HT1080 (cell line): ENCODE data around the gene ABI2. TPM values are rescaled to one million over a fixed set of nuclear protein-coding genes. Genes with fewer than 3 reads are reported as not detected.
A peak's percentile ranks its signal among the peaks of the same experiment; 100 is the strongest.
"Not testable (repeated sequence)": the region's sequence is repeated elsewhere in the genome, so short reads cannot be mapped to it uniquely, and the experiment has no call there.

Experiments
- DNase-seq: peaks from one replicate; pipeline ENCODE4 v3.0.0-alpha.2; 2015; ENCODE audit warnings: low read depth
- polyA plus RNA-seq, 2 experiments: library from polyadenylated mRNA; depleted of rRNA; stranded (reverse); fragments of >200 nt; gene quantifications; 2 replicates each; pipeline ENCODE4 v1.2.3, GENCODE V29; 2015
- total RNA-seq: library from RNA; depleted of rRNA; stranded (reverse); fragments of >200 nt; shearing (Covaris generic); gene quantifications from 2 replicates; pipeline ENCODE4 v1.2.3, GENCODE V29; 2014; rRNA removed

The ABI2 gene
- 24.9 and 41.0 TPM in 2 replicates for total RNA-seq
- 53.3 and 60.1 TPM in 2 replicates for polyA plus RNA-seq (2015; cell fraction: cytosol; rRNA removed)
- 41.9 and 42.9 TPM in 2 replicates for polyA plus RNA-seq (2015; cell fraction: nucleus; rRNA removed)

DNA sequence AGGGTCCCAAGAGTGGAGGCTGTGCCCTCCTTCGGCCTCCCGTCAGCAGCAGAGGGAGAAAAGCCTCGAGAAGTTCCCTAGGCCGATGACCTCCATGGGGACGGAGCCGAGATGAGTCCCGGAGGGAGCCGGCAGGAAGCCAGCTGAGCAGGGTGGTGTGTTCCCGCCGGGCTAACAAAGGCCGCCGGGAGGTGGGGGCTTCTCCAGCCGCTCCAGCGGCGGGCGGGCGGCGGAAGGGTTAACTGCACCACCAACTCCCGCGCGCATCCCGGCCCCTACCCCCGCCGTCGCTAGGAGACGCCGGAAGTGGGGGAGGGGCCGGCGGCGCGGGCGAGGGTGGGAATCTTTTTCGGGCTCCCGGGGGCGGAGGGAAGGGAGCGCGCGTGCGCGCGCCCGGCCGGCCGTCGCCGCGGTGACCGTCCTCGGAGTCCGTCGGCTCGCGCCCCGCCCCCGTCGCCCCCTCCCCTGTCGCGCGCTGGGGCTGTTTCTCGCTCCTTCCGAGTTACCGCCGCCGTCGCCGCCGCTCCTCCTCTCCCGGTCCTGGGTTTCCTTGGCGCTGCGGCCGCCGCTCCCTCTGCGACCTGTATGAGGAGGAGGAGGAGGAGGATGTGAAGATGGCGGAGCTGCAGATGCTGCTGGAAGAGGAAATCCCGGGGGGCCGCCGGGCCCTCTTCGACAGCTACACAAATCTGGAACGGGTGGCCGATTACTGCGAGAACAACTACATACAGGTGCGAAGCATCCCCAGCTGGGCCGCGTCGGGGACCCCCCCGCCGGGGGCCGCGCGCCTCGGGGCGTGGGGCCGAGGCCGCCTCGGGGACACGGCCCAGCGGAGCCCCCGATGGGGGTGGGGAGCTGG lies at the start of gene ABI2:
Gene ABI2 (plus strand): TSS at position 494 of the 859 bp plus-strand sequence. CDS start 121 bp downstream, at position 615.
- DNase-seq: peak; percentile 86

DNA sequence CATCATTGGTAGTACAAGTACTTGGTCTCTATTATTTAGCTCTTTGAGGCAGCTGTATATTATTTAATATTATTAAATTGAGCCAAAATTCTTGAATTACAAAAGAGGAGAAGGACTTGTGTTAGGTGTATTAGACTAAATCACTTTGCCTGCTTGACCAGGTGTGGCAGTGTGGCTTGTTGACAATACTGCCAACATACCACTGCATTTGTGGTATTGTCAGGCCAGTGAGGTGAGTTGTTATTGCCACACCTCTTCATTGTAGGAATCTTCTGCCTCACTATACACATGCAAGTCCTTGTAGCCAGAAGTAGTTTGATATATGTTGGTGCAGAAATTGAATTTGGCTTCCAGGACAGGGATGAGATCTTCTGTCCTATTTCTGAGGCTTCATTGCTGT lies 48.9 kb upstream of the ABI2 start:
- no peak for DNase-seq

DNA sequence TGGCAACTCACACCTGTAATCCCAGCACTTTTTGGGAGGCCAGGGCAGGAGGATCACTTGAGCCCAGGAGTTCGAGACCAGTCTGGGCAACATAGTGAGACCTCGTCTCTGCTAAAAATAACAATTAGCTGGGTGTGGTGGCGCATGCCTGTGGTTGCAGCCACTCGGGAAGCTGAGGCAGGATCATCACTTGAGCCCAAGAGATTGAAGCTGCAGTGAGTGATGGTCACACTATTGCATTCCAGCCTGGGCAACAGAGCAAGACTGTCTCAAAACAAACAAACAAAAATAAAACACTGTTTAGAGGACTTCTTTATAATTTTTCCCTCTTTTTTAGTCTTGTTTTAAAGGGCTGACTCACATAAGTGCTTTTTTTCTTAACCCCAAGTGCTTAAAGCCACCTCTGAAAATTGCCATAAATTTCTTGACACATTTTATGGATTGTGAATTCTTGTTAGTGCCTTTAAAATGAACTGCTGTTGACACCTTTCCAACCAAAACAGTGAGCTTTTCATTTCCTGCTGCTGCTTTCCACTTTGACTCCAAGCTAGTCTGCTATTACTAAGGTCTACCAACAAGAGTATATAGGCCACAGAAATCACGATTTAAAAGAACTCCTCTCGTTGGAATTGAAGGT lies 47.6 kb upstream of the ABI2 start:
- peak; percentile 17 for DNase-seq

DNA sequence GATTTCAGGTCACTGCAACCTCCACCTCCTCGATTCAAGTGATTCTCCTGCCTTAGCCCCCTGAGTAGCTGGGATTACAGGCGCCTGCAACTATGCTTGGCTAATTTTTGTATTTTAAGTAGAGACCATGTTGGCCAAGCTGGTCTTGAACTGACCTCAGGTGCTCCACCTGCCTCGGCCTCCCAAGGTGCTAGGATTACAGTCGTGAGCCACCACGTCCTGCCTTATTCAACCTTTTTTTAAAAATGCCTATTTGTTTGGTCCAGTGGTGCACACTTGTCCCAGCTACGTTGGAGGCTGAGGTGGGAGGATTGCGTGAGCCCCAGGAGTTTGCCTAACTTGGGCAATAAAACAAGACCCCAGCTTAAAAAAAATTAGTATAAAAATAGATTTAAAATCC lies 46.1 kb upstream of the ABI2 start:
- no peak for DNase-seq

DNA sequence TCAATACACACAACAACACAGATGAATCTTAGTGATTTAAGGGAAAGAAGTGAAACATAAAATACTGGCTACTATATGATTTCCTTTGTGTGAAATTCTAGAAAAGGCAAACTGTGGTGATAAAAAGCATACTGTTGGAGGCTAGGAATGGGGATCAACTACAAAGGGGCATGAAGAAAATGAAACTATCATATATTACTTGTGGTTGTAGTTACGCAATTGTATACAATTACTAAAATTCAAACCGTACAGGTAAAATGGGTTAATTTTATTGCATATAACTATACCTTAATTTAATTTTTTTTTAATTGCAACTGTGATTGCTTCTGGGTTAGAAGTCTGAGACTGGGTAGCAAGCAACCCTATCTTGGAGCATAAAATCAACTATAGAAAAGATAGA lies 41.7 kb upstream of the ABI2 start:
- no peak for DNase-seq

DNA sequence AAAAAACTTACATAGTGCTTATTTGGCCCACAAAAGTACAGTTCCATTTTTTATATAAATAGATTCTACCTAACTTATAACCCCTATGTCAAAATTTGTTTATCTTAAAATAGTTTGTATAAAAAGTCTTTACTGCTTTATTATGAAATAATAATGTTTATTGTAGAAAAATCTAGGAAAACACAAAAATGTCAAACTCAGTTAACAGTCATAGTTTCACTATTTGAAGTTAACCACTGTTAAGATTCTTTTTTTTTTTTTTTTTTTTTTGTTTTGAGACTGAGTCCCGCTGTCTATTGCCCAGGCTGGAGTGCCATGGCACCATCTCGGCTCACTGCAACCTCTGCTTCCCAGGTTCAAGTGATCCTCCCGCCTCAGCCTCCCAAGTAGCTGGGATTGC lies 26.5 kb upstream of the ABI2 start:
- DNase-seq: no peak

DNA sequence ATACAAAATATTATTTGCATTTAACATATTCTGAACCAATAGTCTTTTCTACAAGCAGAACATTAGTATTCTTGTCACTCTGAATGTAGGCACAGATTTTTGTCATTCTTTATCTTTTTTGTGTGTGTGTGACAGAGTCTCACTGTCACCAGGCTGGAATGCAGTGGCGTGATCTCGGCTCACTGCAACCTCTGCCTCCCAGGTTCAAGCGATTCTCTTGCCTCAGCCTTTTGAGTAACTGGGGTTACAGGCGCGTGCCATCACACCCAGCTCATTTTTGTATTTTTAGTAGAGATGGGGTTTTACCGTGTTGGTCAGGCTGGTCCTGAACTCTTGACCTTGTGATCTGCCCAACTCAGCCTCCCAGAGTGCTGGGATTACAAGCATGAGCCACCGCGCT lies 25.6 kb upstream of the ABI2 start:
- DNase-seq: not testable (repeated sequence)

DNA sequence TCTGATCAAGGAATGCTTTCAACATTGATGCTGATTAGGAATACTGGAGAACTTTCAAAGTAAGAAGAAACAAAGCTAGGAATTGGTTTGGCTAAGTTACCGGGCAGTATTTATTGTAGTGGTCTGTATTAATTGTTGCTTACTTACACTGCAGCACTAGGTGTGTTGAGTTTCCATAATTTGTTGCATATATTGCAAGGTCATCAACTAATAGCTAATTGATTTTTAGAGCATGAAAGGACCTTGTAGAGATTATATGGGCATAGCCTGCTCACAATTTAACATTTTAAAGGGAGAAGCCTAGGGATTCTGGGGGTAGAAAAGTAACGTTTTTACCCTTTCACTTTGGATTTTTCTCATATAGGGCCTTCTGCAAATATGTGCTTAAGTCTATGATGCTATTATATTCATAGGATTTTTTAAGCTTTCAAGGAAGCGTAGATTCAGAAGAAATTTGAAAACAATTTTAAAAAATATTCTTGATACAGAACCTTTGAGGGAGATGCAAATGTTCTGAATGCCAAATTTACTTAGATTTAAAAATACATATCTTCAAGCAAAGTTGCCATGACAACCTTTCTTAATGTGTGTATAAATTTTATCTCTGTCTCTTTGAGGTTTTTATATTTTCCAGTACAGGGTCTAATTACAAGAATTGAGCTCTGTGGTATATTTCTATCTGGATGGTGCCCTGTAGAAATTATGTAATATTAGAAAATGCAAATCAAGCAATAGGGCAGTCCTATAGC lies 17.3 kb upstream of the ABI2 start:
- no peak for DNase-seq

DNA sequence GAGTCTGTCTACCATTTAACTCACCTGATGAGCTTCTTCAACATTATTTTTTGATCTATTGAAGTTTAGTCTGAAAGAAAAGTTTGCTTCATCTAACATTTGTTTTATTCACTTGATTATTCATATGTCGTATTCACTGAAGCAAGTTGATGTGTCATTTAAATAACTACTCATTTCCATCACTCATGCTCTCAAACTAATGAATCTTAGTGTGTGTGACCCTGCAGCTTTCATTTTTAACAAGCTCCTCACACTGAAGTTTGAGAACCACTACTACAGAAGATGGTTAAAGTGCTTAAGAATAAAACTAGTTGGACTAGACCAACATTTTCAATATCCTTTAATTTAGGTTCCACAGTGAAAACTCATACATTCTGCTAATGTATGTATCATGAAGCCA lies 1.8 kb upstream of the ABI2 start:
- DNase-seq: no peak

DNA sequence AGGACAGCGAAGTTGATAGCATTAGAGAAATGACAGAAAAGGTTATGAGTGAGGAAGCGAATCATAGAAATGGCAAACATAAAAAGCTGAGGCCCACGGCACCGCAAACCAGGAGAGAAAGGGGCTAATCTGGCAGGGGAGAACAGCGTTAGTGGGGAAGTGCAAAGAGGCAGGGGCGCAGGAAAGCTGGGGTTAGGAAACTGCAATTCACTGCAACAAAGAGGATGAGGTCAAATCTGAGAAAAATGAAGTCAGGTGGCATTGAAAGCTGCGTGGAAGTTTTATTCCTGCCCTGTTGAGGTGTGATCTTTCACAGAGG lies 653 bp upstream of the ABI2 start:
- no peak for DNase-seq

DNA sequence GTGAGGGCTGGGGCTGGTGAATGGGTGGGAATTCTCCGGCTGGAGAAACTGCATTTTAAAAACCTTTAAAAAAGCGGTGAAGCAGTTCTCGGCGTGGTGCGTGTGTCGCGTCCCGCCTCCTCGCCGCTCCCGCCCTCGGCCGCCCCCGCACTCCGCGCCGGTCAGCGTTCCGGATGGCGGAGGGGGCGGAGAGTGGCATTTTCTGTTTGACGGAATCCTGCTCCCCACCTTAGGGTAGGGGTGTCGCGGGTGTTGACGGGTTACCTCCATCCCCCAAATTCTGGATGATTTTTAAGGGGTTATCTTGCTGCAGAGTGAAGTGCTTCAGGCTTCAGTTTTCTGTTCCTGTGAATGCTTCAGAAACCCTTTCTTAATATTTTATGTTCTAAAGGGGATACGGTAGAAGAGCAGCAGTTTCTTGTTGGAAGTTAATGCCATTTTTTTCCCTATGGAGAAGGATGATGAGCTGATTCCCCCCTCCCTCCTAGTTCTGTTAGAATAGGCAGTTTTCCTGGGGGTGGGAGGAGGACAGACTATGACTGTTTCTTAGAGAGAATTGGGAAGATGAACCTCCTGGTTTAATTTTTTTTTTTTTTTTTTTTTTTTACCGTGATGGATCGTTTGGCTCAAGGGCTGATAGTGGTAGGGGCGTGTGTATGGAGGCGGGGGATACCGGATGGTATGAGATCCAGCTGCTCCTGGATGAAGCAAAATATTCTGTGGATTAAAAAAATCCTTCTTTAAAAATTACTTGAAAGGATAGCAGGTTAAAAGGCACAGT lies 756 bp downstream of the ABI2 start:
- peak; percentile 35 for DNase-seq

DNA sequence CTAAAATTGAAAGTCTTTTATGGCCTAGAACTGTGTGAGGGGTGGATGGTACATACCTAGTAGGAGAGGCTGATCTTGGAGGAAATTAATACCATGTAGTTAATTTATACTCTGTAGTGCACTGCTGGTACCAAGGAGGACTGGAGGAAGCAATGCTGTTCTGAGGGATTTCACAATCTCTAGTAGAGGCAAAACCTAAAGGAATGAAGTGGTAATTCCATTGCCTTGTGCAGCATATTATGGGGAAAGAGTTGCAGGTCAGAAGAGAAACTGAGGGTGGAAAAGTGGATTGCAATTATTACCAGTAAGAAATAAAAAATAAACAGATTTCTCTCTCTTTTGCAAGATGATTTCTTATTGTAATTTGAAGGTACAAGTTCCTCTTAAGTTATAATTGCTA lies 2.2 kb downstream of the ABI2 start:
- DNase-seq: no peak

DNA sequence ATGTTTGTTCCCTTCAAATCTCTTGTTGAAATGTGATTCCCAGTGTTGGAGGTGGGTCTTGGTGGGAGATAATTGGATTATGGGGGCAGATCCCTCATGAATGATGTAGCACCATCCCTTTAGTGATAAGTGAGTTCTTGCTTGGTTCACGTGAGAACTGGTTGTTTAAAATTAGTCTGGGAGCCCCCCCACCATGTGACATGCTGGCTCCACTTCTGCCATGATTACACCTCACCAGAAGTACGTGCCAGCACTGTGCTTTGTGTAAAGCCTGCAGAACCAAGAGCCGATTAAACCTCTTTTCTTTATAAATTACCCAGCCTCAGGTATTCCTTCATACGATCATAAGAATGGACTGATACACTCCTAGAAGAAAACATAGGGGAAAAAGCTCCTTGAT lies 10.1 kb downstream of the ABI2 start:
- DNase-seq: no peak

DNA sequence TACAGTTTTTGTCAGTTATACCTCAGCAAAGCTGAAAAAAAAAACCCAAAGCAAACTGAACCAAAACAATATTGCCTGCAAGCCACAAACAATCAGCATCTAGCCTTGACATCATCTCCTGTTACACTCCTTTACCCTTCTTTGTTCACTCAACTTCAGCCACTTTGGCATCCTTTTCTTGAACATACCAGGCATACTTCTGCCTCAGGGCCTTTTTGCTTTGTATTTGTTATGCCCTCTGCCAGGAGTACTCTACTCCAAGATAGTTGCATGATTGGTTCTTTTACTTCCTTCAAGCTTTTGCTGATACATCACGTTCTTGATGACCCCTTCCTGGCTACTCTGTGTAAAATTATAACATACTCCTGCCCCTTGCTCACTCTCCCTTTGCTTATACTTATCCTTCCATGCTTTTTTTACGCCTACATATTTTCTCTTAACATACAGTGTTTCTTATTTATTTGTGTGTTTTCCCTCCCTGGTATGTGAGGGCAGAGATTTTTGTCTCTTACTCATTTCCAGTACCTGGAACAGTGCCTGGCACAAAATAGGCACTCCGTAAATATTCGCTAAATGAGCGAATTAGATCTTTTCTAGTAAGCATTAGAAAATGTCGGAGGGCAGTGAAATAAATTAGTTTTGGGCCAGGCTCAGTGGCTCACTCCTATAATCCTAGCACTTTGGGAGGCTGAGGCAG lies 12.7 kb downstream of the ABI2 start:
- peak; percentile 20 for DNase-seq

DNA sequence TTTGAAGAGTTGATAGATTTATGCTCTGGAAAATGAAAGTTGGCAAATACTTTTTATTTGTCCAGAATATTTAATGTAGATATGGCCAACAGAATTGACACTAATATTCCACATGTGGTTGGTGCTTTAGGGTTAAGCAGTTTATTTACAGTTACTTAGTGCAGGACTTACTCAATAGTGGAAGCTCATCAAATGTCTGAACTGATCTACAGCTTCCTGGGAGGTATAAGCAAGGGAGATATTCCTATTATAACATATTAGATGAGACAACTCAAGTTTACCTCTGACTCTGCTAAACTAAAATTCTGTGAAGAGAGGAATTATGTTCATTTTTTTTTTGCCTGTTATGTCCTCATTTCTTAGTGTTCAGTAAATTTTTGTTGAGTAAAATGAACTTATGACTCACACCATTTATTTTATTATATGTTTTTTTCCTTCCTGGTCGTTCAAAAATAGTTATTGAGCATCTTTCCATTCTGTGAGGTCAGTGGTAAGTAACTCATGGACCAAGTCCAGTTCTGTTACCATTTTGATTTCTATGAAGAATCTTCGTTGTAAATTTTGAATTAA lies 13.6 kb downstream of the ABI2 start:
- DNase-seq: no peak

DNA sequence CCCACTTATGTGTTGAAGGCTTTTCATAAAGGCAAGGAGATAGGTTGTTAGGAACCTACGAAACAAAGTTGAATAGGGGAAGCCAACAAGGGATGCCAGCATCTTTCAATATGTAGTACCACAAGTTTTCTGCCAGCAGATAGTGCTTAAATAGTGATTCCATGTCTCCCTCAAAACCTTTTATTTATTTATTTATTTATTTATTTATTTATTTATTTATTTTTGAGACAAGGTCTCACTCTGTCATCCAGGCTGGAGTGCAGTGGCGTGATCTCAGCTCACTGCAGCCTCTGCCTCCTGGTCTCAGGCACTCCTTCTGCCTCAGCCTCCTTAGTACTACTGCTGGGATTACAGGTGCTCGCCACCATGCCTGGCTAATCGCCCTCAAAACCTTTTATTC lies 14.2 kb downstream of the ABI2 start:
- DNase-seq: not testable (repeated sequence)

DNA sequence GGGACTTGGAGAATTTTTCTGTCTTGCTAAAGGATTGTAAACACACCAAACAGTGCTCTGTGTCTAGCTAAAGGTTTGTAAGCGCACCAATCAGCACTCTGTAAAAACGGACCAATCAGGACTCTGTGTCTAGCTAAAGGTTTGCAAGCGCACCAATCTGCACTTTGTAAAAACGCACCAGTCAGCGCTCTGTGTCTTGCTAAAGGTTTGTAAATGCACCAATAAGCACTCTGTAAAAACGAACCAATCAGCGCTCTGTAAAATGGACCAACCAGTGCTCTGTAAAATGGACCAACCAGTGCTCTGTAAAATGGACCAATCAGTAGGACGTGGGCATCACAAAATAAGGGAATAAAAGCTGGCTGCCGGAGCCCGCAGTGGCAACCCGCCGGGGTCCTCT lies 16.5 kb downstream of the ABI2 start:
- DNase-seq: no peak

DNA sequence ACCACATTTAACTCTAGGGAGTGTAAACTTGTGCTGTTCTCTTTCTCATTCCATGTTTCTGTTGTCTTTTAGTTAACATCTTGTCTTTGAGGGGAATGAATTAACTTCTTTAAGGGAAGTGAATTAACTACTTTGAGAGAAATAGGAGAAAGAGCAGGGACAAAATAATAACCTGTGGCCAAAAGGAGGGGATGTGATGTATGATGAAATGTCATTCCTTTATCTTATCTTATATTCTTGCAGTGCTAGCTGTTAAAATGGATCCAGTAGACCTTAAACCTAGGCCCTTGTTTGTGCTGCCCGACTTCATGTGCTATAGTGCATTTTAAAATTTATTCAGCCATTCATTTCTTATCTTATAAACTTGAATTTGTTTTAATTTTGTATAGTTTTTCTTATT lies 18.4 kb downstream of the ABI2 start:
- no peak for DNase-seq

DNA sequence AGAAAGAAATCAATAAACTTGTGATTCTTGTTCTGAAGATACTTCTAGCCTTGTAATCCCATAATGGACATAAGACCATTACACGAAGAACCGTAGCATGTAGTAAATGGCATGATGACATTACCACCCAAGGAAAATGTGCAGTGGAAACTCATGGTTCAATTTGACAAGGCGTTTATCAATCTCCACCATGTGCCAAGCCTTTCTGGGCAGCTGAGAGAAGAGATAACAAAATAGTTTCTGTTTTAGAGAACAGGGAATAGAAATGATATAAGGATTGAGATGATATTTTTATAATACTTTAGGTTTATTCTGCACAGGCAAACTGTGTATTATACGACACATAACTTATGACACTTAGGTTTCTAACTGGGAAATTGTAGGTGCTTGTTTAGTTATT lies 19.2 kb downstream of the ABI2 start:
- no peak for DNase-seq

DNA sequence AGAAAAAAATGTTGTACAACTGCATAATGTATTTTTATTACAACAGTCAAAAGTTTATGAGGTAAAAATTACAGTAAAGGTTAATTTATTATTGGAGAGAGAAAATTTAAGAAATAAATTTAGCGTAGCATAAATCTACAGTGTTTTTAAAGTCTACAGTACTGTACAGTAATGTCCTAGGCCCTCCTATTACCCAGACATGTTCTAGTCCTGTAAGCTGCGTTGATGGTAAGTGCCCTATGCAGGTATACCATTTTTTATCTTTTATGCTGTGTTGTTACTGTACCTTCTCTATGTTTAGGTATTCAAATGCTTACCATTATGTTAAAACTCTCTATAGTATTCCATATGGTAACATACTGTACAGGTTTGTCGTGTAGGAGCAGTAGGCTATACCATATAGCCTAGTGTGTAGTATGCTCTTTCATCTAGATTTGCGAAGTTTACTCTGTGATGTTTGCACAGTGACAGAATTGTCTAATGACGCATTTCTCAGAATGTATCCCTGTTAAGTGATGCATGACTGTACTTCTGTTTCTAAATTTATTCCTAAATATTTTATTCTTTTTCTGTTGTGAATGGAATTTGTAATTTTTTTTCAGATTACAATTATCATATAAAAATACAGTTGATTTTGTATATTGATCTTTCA lies 24.5 kb downstream of the ABI2 start:
- DNase-seq: no peak
